IMR-90 (cell line): ENCODE data around the gene ZNF316. TPM values are rescaled to one million over a fixed set of nuclear protein-coding genes. Genes with fewer than 3 reads are reported as not detected.

ENCODE experiments used
- ATAC-seq: fragments of 200-7000 bp; cut with Tn5 transposase; 2 replicates; pipeline ENCODE4 v1.9.1; 2020; ENCODE audit warnings: low read depth, mild to moderate bottlenecking, moderate library complexity
- BruUV-seq: library from RNA; stranded (reverse); fragments of 400-500 nt; replicated peaks from 2 replicates; lab custom pipeline; 2021; lab: Mats Ljungman, UMichigan
- CTCF ChIA-PET: fragments of 300-600 bp; formaldehyde crosslinking; extraction: SDS; loops from one replicate; lab custom pipeline; 2021; ENCODE audit warnings: antibody characterized with exemption; lab: Yijun Ruan, JAX
- POLR2A ChIA-PET: fragments of 300-600 bp; sonication (Branson Sonifier 250); formaldehyde crosslinking; loops from one replicate; lab custom pipeline; 2022; ENCODE audit warnings: antibody characterized with exemption; ENCODE audit not compliant: unreplicated experiment; lab: Charles Lee
- DNase-seq: peaks from one replicate; pipeline ENCODE4 v3.0.0; 2013
- H2AFZ ChIP-seq: replicated peaks from 2 replicates; pipeline ENCODE3; 2013; ENCODE audit warnings: low read length, mild to moderate bottlenecking; ENCODE audit not compliant: poor library complexity
- H2AK5ac ChIP-seq: 2 replicates; pipeline ENCODE4 v1.6.1; 2013; ENCODE audit warnings: low read depth, low read length, inconsistent platforms
- H2AK9ac ChIP-seq: replicated peaks from 2 replicates; pipeline ENCODE3; 2013; ENCODE audit warnings: mild to moderate bottlenecking, low read depth, low read length, moderate library complexity; ENCODE audit not compliant: poor library complexity
- H2BK120ac ChIP-seq: 2 replicates; pipeline ENCODE4 v1.6.1; 2013; ENCODE audit warnings: low read depth, low read length, inconsistent platforms
- H2BK15ac ChIP-seq: 3 replicates; pipeline ENCODE4 v1.6.1; 2013; ENCODE audit warnings: low read depth, low read length, inconsistent platforms
- H2BK20ac ChIP-seq: 2 replicates; pipeline ENCODE4 v1.6.1; 2013; ENCODE audit warnings: low read depth, mild to moderate bottlenecking, inconsistent platforms, low read length, moderate library complexity
- H2BK5ac ChIP-seq: 2 replicates; pipeline ENCODE4 v1.6.1; 2013; ENCODE audit warnings: mild to moderate bottlenecking, low read depth, low read length, inconsistent platforms; ENCODE audit not compliant: poor library complexity, severe bottlenecking
- H3K14ac ChIP-seq: replicated peaks from 2 replicates; pipeline ENCODE4 v1.6.1; 2013; ENCODE audit warnings: low read depth, low read length, inconsistent platforms
- H3K18ac ChIP-seq: 2 replicates; pipeline ENCODE4 v1.6.1; 2013; ENCODE audit warnings: low read depth, low read length, control low read depth
- H3K23ac ChIP-seq: 2 replicates; pipeline ENCODE4 v1.6.1; 2013; ENCODE audit warnings: low read depth, low read length, inconsistent platforms
- H3K27ac ChIP-seq: 2 replicates; pipeline ENCODE4 v1.5.1; 2013; ENCODE audit warnings: mild to moderate bottlenecking, control low read depth, low read length; ENCODE audit not compliant: insufficient read depth
- H3K27me3 ChIP-seq: 2 replicates; pipeline ENCODE4 v1.6.1; 2013; ENCODE audit warnings: low read length; ENCODE audit not compliant: control insufficient read depth, insufficient read depth
- H3K36me3 ChIP-seq: 2 replicates; pipeline ENCODE4 v1.6.1; 2013; ENCODE audit warnings: low read length, mixed read lengths; ENCODE audit not compliant: control insufficient read depth, insufficient read depth
- H3K4ac ChIP-seq: 2 replicates; pipeline ENCODE4 v1.6.1; 2013; ENCODE audit warnings: low read depth, low read length, inconsistent platforms
- H3K4me1 ChIP-seq: 2 replicates; pipeline ENCODE4 v1.6.1; 2013; ENCODE audit warnings: low read length, mixed read lengths; ENCODE audit not compliant: control insufficient read depth, insufficient read depth
- H3K4me2 ChIP-seq: 2 replicates; pipeline ENCODE4 v1.6.1; 2013; ENCODE audit warnings: low read depth, mild to moderate bottlenecking, control low read depth, low read length, moderate library complexity
- H3K4me3 ChIP-seq: 2 replicates; pipeline ENCODE4 v1.5.1; 2013; ENCODE audit warnings: low read depth, mild to moderate bottlenecking, control low read depth, low read length, moderate library complexity; ENCODE audit not compliant: insufficient read depth
- H3K56ac ChIP-seq: 2 replicates; pipeline ENCODE4 v1.6.1; 2013; ENCODE audit warnings: low read length, inconsistent platforms; ENCODE audit not compliant: insufficient read depth; ENCODE audit errors: extremely low read depth
- H3K79me1 ChIP-seq, 2 experiments: 2 replicates each; pipeline ENCODE4 v1.6.1; 2013; ENCODE audit warnings: low read length in 2 of 2, inconsistent platforms in 1 of 2, low read depth in 1 of 2
- H3K9ac ChIP-seq: 2 replicates; pipeline ENCODE4 v1.6.1; 2013; ENCODE audit warnings: low read depth, low read length, control low read depth
- H3K9me1 ChIP-seq: 2 replicates; pipeline ENCODE4 v1.6.1; 2013; ENCODE audit warnings: low read length, inconsistent platforms; ENCODE audit not compliant: insufficient read depth
- H3K9me3 ChIP-seq: 2 replicates; pipeline ENCODE4 v1.6.1; 2013; ENCODE audit warnings: low read length; ENCODE audit not compliant: control insufficient read depth, insufficient read depth
- H4K20me1 ChIP-seq: 2 replicates; pipeline ENCODE4 v1.6.1; 2013; ENCODE audit warnings: low read length, inconsistent platforms; ENCODE audit not compliant: insufficient read depth
- H4K5ac ChIP-seq: 2 replicates; pipeline ENCODE4 v1.6.1; 2013; ENCODE audit warnings: mild to moderate bottlenecking, low read depth, low read length, control low read depth
- H4K8ac ChIP-seq, 2 experiments: 2 replicates each; pipeline ENCODE4 v1.6.1; 2013; ENCODE audit warnings: low read depth in 2 of 2, low read length in 2 of 2, control low read depth in 1 of 2, inconsistent platforms in 1 of 2
- H4K91ac ChIP-seq: 2 replicates; pipeline ENCODE4 v1.6.1; 2013; ENCODE audit warnings: low read depth, low read length, inconsistent platforms; ENCODE audit not compliant: insufficient read depth
- CHD1 ChIP-seq: IDR thresholded peaks from 2 replicates; pipeline ENCODE4 v1.6.1; 2012; ENCODE audit warnings: low read depth, low read length, improper control_type of control experiment
- FOS ChIP-seq: fragments of 150-350 bp; IDR thresholded peaks from 2 replicates; pipeline ENCODE4 v1.6.1; 2016; ENCODE audit warnings: low read depth, low read length
- MAFK ChIP-seq: IDR thresholded peaks from 2 replicates; pipeline ENCODE4 v1.6.1; 2012; ENCODE audit warnings: low read depth, low read length, improper control_type of control experiment
- MAZ ChIP-seq: IDR thresholded peaks from 2 replicates; pipeline ENCODE4 v1.6.1; 2012; ENCODE audit warnings: low read depth, mild to moderate bottlenecking, low read length, improper control_type of control experiment, moderate library complexity, borderline replicate concordance
- MXI1 ChIP-seq: IDR thresholded peaks from 2 replicates; pipeline ENCODE4 v1.6.1; 2012; ENCODE audit warnings: low read depth, mild to moderate bottlenecking, low read length, moderate library complexity, borderline replicate concordance
- NFE2L2 ChIP-seq: fragments of 150-350 bp; IDR thresholded peaks from 2 replicates; pipeline ENCODE4 v1.6.1; 2016; ENCODE audit warnings: low read depth, mild to moderate bottlenecking, low read length
- POLR2A ChIP-seq: IDR thresholded peaks from 2 replicates; pipeline ENCODE4 v1.6.1; 2012; ENCODE audit warnings: mild to moderate bottlenecking, low read depth, low read length
- RAD21 ChIP-seq: IDR thresholded peaks from 2 replicates; pipeline ENCODE4 v1.6.1; 2012; ENCODE audit warnings: low read length, improper control_type of control experiment
- RCOR1 ChIP-seq: IDR thresholded peaks from 2 replicates; pipeline ENCODE4 v1.6.1; 2012; ENCODE audit warnings: mild to moderate bottlenecking, low read length, improper control_type of control experiment; ENCODE audit not compliant: insufficient replicate concordance
- RFX5 ChIP-seq: IDR thresholded peaks from 2 replicates; pipeline ENCODE4 v1.8.0; 2012; ENCODE audit warnings: low read depth, mild to moderate bottlenecking, low read length, moderate library complexity
- SMC3 ChIP-seq: fragments of 150-350 bp; IDR thresholded peaks from 2 replicates; pipeline ENCODE4 v1.6.1; 2016; ENCODE audit warnings: low read depth, mild to moderate bottlenecking, antibody characterized with exemption, low read length, moderate library complexity
- WGBS, 2 experiments: methylation state at CpG; one replicate each; pipeline versions ENCODE4 v1.1.5 to v1.1.7; 2013; ENCODE audit warnings: missing lambda C conversion rate in 2 of 2; ENCODE audit not compliant: insufficient read length in 1 of 2; ENCODE audit errors: extremely low coverage in 2 of 2; 5-methylcytosine and 5-hydroxymethylcytosine counted together
- dilution Hi-C: fragments of 300-500 bp; cut with HindIII; formaldehyde crosslinking; loops from one replicate; pipeline ENCODE4 v1.14.3; 2018; ENCODE audit warnings: low sequenced_read_pairs; ENCODE audit not compliant: unreplicated experiment
- in situ Hi-C: fragments of 300-500 bp; cut with MboI; formaldehyde crosslinking; loops from 3 replicates; pipeline ENCODE4 v1.14.3; 2019; ENCODE audit warnings: low sequenced_read_pairs, inconsistent platforms, mixed read lengths
- intact Hi-C: fragments of 100-400 bp; cut with micrococcal nuclease; formaldehyde crosslinking; loops from 2 replicates; pipeline ENCODE4 v1.10.0; 2022
- polyA plus RNA-seq, 3 experiments: library from polyadenylated mRNA; depleted of rRNA; stranded (reverse); fragments of >200 nt; gene quantifications; 2 replicates each; pipeline ENCODE4 v1.2.3, GENCODE V29; 2012; ENCODE audit warnings: low replicate concordance in 1 of 3
- total RNA-seq: library from RNA; depleted of rRNA; stranded (reverse); fragments of >200 nt; gene quantifications from 2 replicates; pipeline ENCODE4 v1.2.3, GENCODE V29; 2012
- TF ChIP-seq, protein P1 (sequence below): conservative IDR thresholded peaks from 2 replicates; pipeline ENCODE4 v1.5.1; 2012; ENCODE audit warnings: mild to moderate bottlenecking, low read depth, low read length, improper control_type of control experiment
- TF ChIP-seq, protein P2 (sequence below): fragments of 150-350 bp; IDR thresholded peaks from 2 replicates; pipeline ENCODE4 v1.6.1; 2016; ENCODE audit warnings: low read depth, mild to moderate bottlenecking, low read length, moderate library complexity, borderline replicate concordance

The ZNF316 gene
- total and polyA plus RNA-seq, 2 of the 4 experiments (the other 2 are of a cell fraction) = 3.2 to 7.2 TPM

DNA sequence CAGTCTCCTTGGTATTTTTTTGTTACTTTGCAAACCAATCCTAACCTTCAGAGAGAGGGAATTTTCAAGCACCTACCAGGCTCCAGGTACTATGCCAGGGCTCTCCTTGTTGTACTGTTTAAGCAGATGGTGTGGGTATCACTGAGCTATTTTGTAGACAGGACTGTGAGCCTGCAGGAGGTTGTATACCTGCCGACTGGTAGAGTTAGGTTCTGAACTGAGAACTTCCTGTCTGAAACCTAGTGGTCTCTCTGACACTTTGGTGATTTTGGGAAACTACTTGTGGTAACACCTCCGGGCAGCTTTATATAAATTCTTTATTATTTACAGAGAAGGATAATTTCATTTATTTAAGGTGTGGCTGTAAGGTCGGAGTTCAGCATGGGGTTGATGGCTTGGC, 17.2 kb upstream of the ZNF316 start:
- H2AK9ac ChIP-seq = no peak overlapping the region
- H4K8ac ChIP-seq = no peak overlapping the region
- peaks cover 3% of the 10 kb centered on the region; the same call in 1 of the 2 replicates for H3K4me1 ChIP-seq
- H3K18ac ChIP-seq = no peak overlapping the region
- H4K20me1 ChIP-seq = no peaks in the 10 kb centered on the region
- H3K27me3 ChIP-seq = peaks cover 2% of the 10 kb centered on the region; the same call in 1 of the 2 replicates
- H3K4me3 ChIP-seq = no peak overlapping the region
- H3K79me1 ChIP-seq = no peaks in the 10 kb centered on the region
- H3K36me3 ChIP-seq = peaks cover 16% of the 10 kb centered on the region
- no peak overlapping the region for H2BK5ac ChIP-seq
- H4K91ac ChIP-seq = no peak overlapping the region
- no TSS peak for BruUV-seq
- TF ChIP-seq RAD21 = no peak
- no peak for TF ChIP-seq CHD1
- no peak for TF ChIP-seq SMC3
- no peak for TF ChIP-seq MAFK
- TF ChIP-seq RFX5 = no peak
- TF ChIP-seq MAZ = no peak
- TF ChIP-seq NFE2L2 = no peak
- TF ChIP-seq, protein P1, sequence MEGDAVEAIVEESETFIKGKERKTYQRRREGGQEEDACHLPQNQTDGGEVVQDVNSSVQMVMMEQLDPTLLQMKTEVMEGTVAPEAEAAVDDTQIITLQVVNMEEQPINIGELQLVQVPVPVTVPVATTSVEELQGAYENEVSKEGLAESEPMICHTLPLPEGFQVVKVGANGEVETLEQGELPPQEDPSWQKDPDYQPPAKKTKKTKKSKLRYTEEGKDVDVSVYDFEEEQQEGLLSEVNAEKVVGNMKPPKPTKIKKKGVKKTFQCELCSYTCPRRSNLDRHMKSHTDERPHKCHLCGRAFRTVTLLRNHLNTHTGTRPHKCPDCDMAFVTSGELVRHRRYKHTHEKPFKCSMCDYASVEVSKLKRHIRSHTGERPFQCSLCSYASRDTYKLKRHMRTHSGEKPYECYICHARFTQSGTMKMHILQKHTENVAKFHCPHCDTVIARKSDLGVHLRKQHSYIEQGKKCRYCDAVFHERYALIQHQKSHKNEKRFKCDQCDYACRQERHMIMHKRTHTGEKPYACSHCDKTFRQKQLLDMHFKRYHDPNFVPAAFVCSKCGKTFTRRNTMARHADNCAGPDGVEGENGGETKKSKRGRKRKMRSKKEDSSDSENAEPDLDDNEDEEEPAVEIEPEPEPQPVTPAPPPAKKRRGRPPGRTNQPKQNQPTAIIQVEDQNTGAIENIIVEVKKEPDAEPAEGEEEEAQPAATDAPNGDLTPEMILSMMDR = no peak
- no peak for TF ChIP-seq FOS
- TF ChIP-seq, protein P2, sequence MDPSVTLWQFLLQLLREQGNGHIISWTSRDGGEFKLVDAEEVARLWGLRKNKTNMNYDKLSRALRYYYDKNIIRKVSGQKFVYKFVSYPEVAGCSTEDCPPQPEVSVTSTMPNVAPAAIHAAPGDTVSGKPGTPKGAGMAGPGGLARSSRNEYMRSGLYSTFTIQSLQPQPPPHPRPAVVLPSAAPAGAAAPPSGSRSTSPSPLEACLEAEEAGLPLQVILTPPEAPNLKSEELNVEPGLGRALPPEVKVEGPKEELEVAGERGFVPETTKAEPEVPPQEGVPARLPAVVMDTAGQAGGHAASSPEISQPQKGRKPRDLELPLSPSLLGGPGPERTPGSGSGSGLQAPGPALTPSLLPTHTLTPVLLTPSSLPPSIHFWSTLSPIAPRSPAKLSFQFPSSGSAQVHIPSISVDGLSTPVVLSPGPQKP = no peak
- no peak for TF ChIP-seq RCOR1
- TF ChIP-seq MXI1 = no peak
- no peak for TF ChIP-seq POLR2A
- CTCF ChIA-PET = no interaction called here
- WGBS, 2 experiments = no CpG with 5 or more reads among the region's 3 CpGs
- no peak overlapping the region for H2BK15ac ChIP-seq
- H2AFZ ChIP-seq = no peak overlapping the region
- no peaks in the 10 kb centered on the region for H3K9me3 ChIP-seq
- no peak overlapping the region for H2BK120ac ChIP-seq
- no peak for ATAC-seq
- intact Hi-C loops (no loop called here), dilution Hi-C loops (no loop called here), in situ Hi-C loops (no loop called here)
- no peak overlapping the region for H3K14ac ChIP-seq
- no peak overlapping the region for H3K9ac ChIP-seq
- no peak overlapping the region for H2AK5ac ChIP-seq
- H3K23ac ChIP-seq = no peak overlapping the region
- no peak overlapping the region for H3K27ac ChIP-seq
- H3K4ac ChIP-seq = no peak overlapping the region
- no peak overlapping the region for H2BK20ac ChIP-seq
- no peak overlapping the region for H3K56ac ChIP-seq
- no peak for DNase-seq
- no peaks in the 10 kb centered on the region for H3K9me1 ChIP-seq
- POLR2A ChIA-PET = no interaction called here
- no peak overlapping the region for H3K4me2 ChIP-seq
- H4K5ac ChIP-seq = no peak overlapping the region
